OCI-LY7 (cell line): ENCODE data around the gene RRM1. TPM values are rescaled to one million over a fixed set of nuclear protein-coding genes. Genes with fewer than 3 reads are reported as not detected.
A peak's percentile ranks its signal among the peaks of the same experiment; 100 is the strongest.

Source experiments
- BruUV-seq: library from RNA; stranded (reverse); fragments of 400-500 nt; replicated peaks from 2 replicates; lab custom pipeline; 2021; lab: Mats Ljungman, UMichigan
- CTCF ChIA-PET: fragments of 300-600 bp; sonication (Branson Sonifier 250); formaldehyde crosslinking; loops from one replicate; lab custom pipeline; 2022; ENCODE audit warnings: antibody characterized with exemption; ENCODE audit not compliant: unreplicated experiment; lab: Charles Lee
- POLR2A ChIA-PET: fragments of 300-600 bp; sonication (Branson Sonifier 250); formaldehyde crosslinking; loops from one replicate; lab custom pipeline; 2022; ENCODE audit warnings: antibody characterized with exemption; lab: Charles Lee
- DNase-seq: peaks from one replicate; pipeline ENCODE4 v3.0.0-alpha.2; 2015; ENCODE audit warnings: low spot score
- H2AFZ ChIP-seq: fragments of 200-600 bp; sonication (generic), shearing (Covaris generic); 2 replicates; pipeline ENCODE4 v1.6.1; 2014; ENCODE audit warnings: mild to moderate bottlenecking, antibody characterized with exemption, low read length, moderate library complexity
- H3K27ac ChIP-seq: fragments of 200-600 bp; sonication (generic); 2 replicates; pipeline ENCODE4 v1.5.1; 2014; ENCODE audit warnings: mixed run types, low read depth, mild to moderate bottlenecking, moderate library complexity, low read length, inconsistent platforms; ENCODE audit not compliant: poor library complexity, severe bottlenecking
- H3K36me3 ChIP-seq: fragments of 200-600 bp; sonication (generic); 2 replicates; pipeline ENCODE4 v1.6.1; 2014; ENCODE audit warnings: mild to moderate bottlenecking, antibody characterized with exemption, low read length, moderate library complexity, mixed read lengths; ENCODE audit not compliant: insufficient read depth
- H3K4me1 ChIP-seq: fragments of 200-600 bp; sonication (generic); 2 replicates; pipeline ENCODE4 v1.5.1; 2014; ENCODE audit warnings: mild to moderate bottlenecking, low read length; ENCODE audit not compliant: insufficient read depth, poor library complexity, severe bottlenecking
- H3K4me2 ChIP-seq: fragments of 200-600 bp; sonication (generic); 2 replicates; pipeline ENCODE4 v1.6.1; 2014; ENCODE audit warnings: mild to moderate bottlenecking, low read length
- H3K4me3 ChIP-seq: fragments of 200-600 bp; sonication (generic); 2 replicates; pipeline ENCODE4 v1.5.1; 2014; ENCODE audit warnings: mild to moderate bottlenecking, low read depth, low read length; ENCODE audit not compliant: poor library complexity, severe bottlenecking
- H3K79me2 ChIP-seq: fragments of 200-600 bp; sonication (generic); 2 replicates; pipeline ENCODE4 v1.6.1; 2016; ENCODE audit warnings: low read depth, mild to moderate bottlenecking, low read length, moderate library complexity, mixed read lengths; ENCODE audit not compliant: insufficient read depth
- H3K9me2 ChIP-seq: fragments of 200-600 bp; sonication (generic); 2 replicates; pipeline ENCODE4 v1.6.1; 2016; ENCODE audit warnings: mild to moderate bottlenecking, low read length, mixed read lengths; ENCODE audit not compliant: insufficient read depth
- H3K9me3 ChIP-seq: fragments of 200-600 bp; sonication (generic); 2 replicates; pipeline ENCODE4 v1.6.1; 2014; ENCODE audit warnings: mild to moderate bottlenecking, mixed run types, low read length, mixed read lengths
- H4K20me1 ChIP-seq: fragments of 200-600 bp; sonication (generic); 2 replicates; pipeline ENCODE4 v1.6.1; 2014; ENCODE audit warnings: mild to moderate bottlenecking, antibody characterized with exemption, low read length, moderate library complexity, mixed read lengths; ENCODE audit not compliant: insufficient read depth
- CTCF ChIP-seq: fragments of 200-600 bp; sonication (generic); conservative IDR thresholded peaks from 2 replicates; pipeline ENCODE4 v1.5.1; 2014; ENCODE audit warnings: mild to moderate bottlenecking, antibody characterized with exemption, low read length, moderate library complexity, mixed read lengths
- EZH2phosphoT487 ChIP-seq: fragments of 200-600 bp; sonication (generic); IDR thresholded peaks from 2 replicates; pipeline ENCODE4 v1.6.1; 2018; ENCODE audit warnings: low read depth, borderline replicate concordance, mild to moderate bottlenecking, mixed run types, antibody characterized with exemption, low read length, moderate library complexity, mixed read lengths
- intact Hi-C: fragments of 100-400 bp; cut with micrococcal nuclease; formaldehyde crosslinking; loops from one replicate; pipeline ENCODE4 v1.10.0; 2022; ENCODE audit not compliant: unreplicated experiment
- total RNA-seq, 2 experiments: library from RNA; depleted of rRNA in 1 of 2; stranded (reverse); fragments of >200 nt in 1 of 2; shearing (Covaris generic) in 1 of 2; gene quantifications; 2 replicates each; pipeline ENCODE4 v1.2.3, GENCODE V29; 2014 to 2022

RRM1 gene
- total RNA-seq, 2 experiments from 2014 or later, result 123 to 162 TPM

- DNase-seq, result no peak
- POLR2A ChIA-PET, result interaction anchor here (0.9 to 1.3 kb wide), 3 partner anchors 10 to 211 kb away, joined by 3 to 12 read pairs (median 4); partner anchors contain the start of gene STIM1
- Histone ChIP-seq H3K4me2 (no peak overlapping the region), H3K27ac (no peak overlapping the region), H2AFZ (no peak overlapping the region), H3K9me2 (no peaks in the 10 kb centered on the region), H3K9me3 (no peaks in the 10 kb centered on the region), H3K4me3 (no peak overlapping the region), H3K79me2 (no peaks in the 10 kb centered on the region), H4K20me1 (no peaks in the 10 kb centered on the region), H3K36me3 (no peaks in the 10 kb centered on the region; the same call in 1 of the 2 replicates), H3K4me1 (peaks cover 16% of the 10 kb centered on the region)
- intact Hi-C loops, result no loop called here
- no TSS peak for BruUV-seq
- CTCF ChIA-PET, result interaction anchor here (1.4 kb wide), 1 partner anchor 211 kb away, joined by 5 read pairs; the partner anchor contains the start of gene STIM1
- TF ChIP-seq EZH2phosphoT487, result no peak
- TF ChIP-seq CTCF, result no peak
Measured at GRCh38 chr11:4066910-4067309, 27.7 kb upstream of the RRM1 start.

- Histone ChIP-seq H3K4me2 (peak overlapping the region; percentile 8; the same call in 1 of the 2 replicates), H4K20me1 (no peaks in the 10 kb centered on the region), H2AFZ (no peak overlapping the region), H3K9me3 (no peaks in the 10 kb centered on the region), H3K36me3 (no peaks in the 10 kb centered on the region; the same call in 1 of the 2 replicates), H3K79me2 (no peaks in the 10 kb centered on the region), H3K4me3 (no peak overlapping the region), H3K27ac (no peak overlapping the region), H3K9me2 (no peaks in the 10 kb centered on the region), H3K4me1 (peaks cover 20% of the 10 kb centered on the region)
- CTCF ChIA-PET, result interaction anchor here (1.8 kb wide), 1 partner anchor 215 kb away, joined by 7 read pairs; no protein-coding TSS in a partner anchor
- intact Hi-C loops, result no loop called here
- BruUV-seq, result no TSS peak
- no peak for TF ChIP-seq EZH2phosphoT487
- TF ChIP-seq CTCF, result no peak
- POLR2A ChIA-PET, result interaction anchor here (1.1 to 1.2 kb wide), 2 partner anchors 12 to 214 kb away, joined by 3 read pairs; no protein-coding TSS in a partner anchor
- peak; percentile 25 for DNase-seq
Measured at GRCh38 chr11:4068962-4069361, 25.6 kb upstream of the RRM1 start.

GRCh38 chr11:4071325-4071724 is 23.3 kb upstream of the RRM1 start:
- Histone ChIP-seq H3K27ac (no peak overlapping the region), H3K4me3 (no peak overlapping the region), H3K9me2 (no peaks in the 10 kb centered on the region), H3K4me2 (no peak overlapping the region), H3K36me3 (peaks cover 5% of the 10 kb centered on the region; the same call in 1 of the 2 replicates), H2AFZ (no peak overlapping the region), H3K9me3 (no peaks in the 10 kb centered on the region), H3K79me2 (no peaks in the 10 kb centered on the region), H4K20me1 (no peaks in the 10 kb centered on the region), H3K4me1 (peaks cover 20% of the 10 kb centered on the region)
- DNase-seq, result no peak
- ChIA-PET CTCF (interaction anchor here (2.5 to 3.3 kb wide), 2 partner anchors 217 to 222 kb away, joined by 32 to 36 read pairs; partner anchors contain the start of gene STIM1), POLR2A (interaction anchor here (1.5 to 2.8 kb wide), 2 partner anchors 13 to 216 kb away, joined by 5 to 38 read pairs; partner anchors contain the start of gene STIM1)
- BruUV-seq, result no TSS peak
- TF ChIP-seq EZH2phosphoT487 (no peak), CTCF (no peak)
- intact Hi-C loops, result loop anchor here (10.0 kb wide), 1 partner anchor 147 kb away; no protein-coding TSS in a partner anchor
